Limb (tissue), 2 donors: ENCODE data around the gene ARL8B.

Experiments
- DNase-seq, 2 donors: peaks; one replicate each; pipeline ENCODE4 v3.0.0-alpha.2; 2016; ENCODE audit errors: extremely low spot score in 2 of 2

ARL8B gene

GRCh38 chr3:5186089-5186857, 64.2 kb downstream of the ARL8B start:
- no peak for DNase-seq

- DNase-seq: no peak
These were observed 64.7 kb downstream of the ARL8B start for GRCh38 chr3:5186858-5187155.

DNA sequence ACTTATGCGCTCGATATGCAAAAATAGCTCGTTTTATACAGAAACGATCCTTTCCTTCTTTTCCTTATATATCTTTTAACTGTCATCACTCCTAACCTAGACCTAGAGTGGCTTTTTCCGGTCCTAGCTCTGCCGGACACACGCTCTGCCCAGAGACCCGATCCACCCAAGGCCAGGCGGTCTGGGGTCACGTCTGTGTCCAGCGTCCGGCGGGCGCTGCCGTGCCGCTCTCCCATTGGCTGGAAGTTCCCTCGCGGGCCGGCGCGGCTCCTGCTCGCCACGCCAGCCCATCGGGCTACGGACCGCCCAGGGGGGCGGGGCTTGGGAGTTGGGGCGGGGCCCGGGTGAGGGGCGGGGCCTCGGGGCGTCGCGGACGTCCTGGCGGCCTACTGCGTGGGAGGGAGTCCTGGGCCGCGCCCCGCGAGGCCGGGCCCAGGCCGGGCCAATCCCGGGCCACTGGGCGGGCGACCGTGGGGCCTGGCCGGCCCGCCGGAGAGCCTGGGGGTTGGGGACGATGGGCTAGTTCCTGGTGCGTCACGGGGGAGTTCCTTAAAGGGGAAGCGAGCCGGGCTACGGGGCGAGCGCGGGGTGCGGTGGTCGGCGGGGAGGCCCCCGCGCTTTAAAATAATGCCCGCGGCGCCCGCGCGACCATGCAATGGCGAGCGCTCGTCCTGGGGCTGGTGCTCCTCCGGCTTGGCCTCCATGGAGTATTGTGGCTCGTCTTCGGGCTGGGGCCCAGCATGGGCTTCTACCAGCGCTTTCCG, 65.2 kb downstream of the ARL8B start, which contains the start of gene EDEM1:
Gene EDEM1, plus strand, starts transcription at position 552 of the 764 bp plus-strand sequence. Its CDS starts 99 bp downstream, at position 651.
- peak; percentile 94 to 97 for DNase-seq

DNA sequence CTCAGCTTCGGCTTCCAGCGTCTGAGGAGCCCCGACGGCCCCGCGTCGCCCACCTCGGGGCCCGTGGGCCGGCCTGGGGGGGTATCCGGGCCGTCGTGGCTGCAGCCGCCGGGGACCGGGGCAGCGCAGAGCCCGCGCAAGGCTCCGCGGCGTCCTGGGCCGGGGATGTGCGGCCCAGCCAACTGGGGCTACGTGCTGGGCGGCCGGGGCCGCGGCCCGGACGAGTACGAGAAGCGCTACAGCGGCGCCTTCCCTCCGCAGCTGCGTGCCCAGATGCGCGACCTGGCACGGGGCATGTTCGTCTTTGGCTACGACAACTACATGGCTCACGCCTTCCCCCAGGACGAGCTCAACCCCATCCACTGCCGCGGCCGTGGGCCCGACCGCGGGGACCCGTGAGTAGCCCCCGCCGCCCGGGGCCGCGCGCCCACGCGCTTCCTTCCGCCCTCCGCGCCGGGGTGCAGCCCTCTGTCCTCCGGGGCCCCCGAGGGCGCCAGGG, 65.9 kb downstream of the ARL8B start:
- no peak for DNase-seq

GRCh38 chr3:5188419-5189221, 66.5 kb downstream of the ARL8B start:
- DNase-seq: peak in 1 of 2 donors; percentile 66

DNA sequence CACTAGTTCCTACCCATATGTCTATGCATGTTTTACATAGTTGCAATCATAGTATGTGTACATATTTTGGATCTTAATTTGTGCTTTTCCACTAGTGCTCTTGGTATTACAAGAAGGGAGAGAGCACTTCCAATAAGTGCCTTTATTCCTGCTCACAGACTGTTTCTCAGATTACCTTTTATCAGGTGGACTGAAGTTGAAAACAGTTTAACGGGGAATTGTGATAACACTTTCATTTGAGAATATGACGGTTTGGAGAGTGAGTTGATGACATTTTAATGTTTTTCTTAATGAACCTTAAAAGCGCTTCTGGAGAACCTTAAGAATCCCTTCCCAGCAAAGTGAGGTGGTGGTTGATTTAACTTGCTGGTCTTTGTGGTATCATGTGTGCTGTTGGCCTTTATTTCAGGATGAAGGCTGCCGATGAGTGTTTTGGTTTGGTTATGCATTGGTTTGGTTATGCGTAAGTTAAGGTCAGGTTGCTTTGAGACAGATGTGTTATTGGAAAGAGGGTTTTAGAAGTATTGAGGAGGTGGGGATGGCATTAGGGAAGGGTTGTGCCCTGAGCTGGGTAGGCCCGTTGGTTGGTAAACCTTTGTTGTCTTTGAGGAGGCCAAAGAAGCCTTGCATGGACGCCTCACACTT, 68.2 kb downstream of the ARL8B start:
- no peak for DNase-seq

DNA sequence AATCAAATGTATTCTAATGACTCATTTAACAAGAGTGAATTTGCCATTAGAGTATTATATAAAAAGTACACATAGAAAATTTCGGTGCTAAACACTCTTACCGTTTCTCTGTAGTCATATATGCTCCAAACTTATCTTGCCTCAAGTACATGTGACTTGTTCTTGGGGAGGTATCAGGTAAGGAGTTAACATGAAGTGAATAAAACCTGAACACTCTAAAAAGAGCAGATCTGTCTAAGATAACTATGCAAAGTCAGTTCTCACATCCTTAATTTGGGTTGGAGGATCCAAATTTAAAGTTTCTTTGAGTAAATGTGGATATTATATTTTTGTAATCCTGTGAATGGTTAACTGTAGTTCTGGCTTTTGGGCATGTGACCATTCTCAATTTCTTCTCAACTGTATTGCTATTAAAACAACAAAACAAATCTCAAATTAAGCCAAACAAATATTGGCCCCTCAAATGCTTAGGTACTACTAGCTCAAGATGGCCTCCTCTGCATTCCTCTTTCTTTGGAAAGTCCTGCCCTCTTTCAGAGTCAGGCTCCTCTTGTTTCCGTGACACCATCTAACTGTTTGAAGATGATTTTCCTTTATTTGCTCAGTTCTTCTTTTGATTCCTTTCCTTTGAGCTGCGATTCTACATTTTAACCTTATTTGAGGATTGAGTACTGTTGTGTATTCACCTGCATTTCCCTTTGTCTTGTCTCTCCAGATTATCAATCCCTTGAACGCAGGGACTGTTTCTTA, 69.6 kb downstream of the ARL8B start:
- no peak for DNase-seq

DNA sequence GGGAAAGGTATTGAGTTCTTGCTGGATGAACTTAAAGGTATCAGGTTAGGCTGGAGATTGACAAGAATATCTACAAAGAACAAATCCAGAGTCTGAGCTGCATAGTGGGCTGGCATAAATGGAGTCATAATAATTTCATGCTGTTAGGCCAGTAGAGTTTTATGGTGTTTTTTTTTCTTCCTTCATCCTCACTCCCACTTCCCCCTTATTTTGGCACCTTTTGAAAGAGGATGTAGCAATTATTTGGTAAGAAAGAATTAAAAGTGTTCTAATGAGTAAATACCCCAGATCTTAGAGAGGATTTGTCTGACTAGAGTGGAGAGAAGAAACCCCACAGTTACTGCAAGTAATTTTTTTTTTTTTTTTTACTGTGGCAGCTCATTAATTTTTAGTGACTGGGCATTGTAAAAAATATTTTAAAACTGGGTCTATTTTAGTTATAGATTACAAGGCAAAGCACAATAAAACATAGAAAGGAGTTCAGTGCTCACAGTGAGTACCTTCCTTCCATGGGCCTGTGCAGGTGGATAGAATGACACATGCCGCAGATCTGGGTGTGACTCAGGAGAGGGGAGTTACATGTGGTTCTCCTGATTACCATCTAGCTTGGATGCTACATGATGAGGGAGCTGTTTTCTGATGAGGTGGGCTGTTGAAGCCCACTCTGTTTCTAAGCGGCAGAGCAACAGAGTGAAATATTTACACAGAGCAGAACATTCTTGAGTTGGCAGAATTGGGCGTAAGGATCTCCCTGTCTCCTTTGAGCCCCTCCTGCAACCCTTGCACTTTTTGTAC, 70.7 kb downstream of the ARL8B start:
- DNase-seq: no peak

DNA sequence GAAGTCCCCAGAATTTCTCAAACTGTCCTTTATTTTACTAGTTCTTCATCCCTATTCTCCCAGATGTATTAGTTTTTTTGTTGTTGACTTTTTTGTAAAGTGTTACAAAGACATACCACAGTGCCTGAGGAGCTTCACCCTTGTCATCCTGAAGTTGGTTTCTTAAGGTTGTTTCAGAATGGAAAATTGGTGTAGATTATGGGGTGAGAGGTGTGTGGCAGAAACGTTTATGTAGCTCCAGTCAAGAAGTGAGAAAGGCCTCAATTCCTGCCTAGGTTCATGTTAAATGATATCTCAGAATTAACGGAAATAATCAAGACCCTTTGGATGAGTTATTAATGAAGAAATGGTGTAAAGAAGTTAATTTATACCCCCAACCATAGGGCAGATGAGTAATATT, 72.2 kb downstream of the ARL8B start:
- no peak for DNase-seq

GRCh38 chr3:5194801-5195509, 72.9 kb downstream of the ARL8B start:
- no peak for DNase-seq

- DNase-seq: no peak
These were observed 73.5 kb downstream of the ARL8B start for GRCh38 chr3:5195605-5196004.

DNA sequence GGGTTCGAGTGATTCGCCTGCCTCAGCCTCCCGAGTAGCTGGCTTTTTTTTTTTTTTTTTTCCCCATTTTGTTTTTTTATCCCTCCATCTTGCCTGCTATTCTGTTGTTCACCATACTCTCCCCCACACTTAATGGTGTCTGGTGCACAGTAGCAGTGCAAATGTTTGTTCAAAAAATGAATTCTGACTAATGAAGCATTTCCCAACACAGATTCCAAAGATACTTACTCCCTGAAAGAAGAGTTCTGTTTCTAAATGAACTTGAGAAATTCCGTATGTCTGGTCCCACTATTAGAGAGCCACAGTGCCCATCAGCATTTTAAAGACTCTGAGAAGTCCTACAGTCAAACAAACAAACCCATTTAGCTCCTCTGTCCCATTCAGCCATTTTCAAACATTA, 74.9 kb downstream of the ARL8B start:
- no peak for DNase-seq

- DNase-seq: no peak
These were observed 75.6 kb downstream of the ARL8B start for GRCh38 chr3:5197470-5198312.

DNA sequence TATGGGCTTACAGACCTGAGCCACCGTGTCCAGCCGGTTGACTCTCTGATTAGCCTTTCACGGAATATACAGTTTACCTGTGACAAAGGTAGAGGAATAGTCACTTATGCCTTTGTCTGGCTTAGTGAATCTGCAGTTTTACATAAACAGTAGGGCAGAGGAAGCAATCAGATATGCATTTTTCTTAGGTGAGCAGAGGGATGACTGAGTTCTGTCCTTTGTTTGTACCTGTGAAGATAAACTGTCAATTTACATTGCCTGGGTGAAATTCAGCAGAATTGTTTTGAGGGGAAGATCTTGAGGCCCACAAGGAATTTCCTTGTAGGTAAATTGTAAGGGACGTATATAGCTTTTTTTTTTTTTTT, 76.2 kb downstream of the ARL8B start:
- DNase-seq: no peak

DNA sequence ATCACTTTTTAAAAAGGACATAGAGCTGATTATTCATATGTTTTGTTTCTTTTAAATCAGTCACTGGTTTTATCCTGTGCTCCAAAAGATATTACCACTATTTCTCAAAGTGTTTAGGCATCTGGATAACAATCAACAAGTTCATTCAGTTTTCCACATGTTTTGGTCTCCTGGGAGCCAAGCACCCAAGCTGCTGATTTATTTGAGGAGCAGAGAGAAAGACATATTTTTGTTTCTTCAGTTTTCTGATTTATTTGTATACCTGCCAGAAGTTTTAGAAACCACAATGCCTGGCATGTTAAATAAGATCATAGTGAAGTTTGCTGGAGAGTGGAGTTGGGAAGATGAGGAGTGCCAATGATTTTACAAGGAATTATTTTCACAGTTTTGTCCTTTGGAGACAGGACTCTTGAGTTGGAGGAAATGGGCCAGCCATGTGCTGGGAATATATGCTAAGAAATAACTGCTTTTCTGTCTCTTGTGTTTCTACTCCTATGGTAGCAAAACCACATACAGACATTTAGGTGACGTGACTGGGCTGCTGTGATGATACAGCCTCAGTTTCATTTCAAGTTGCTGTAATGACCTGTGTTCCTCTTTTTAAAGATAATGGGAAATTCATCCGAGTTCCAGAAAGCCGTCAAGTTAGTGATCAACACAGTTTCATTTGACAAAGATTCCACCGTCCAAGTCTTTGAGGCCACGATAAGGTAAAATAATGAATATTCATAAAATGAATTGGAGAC, 77.1 kb downstream of the ARL8B start:
- no peak for DNase-seq

GRCh38 chr3:5201536-5201935, 79.4 kb downstream of the ARL8B start:
- no peak for DNase-seq

- DNase-seq: no peak
These were observed 80.1 kb downstream of the ARL8B start for GRCh38 chr3:5202222-5202621.
